Kidney (tissue), 14 donors: ENCODE data around the gene LGR5. TPM values are rescaled to one million over a fixed set of nuclear protein-coding genes. Genes with fewer than 3 reads are reported as not detected.
A peak's percentile ranks its signal among the peaks of the same experiment; 100 is the strongest.

ENCODE experiments used
- DNase-seq, 5 donors: peaks; one replicate each; pipeline ENCODE4 v3.0.0-alpha.2; 2013 to 2020
- FAIRE-seq: peaks from 2 replicates; lab custom pipeline; 2012; peaks lifted over from hg19 to GRCh38; lab: Jason Lieb, UNC
- H3K27ac ChIP-seq, 2 donors: one replicate each; pipeline ENCODE4 v1.7.0; 2013; ENCODE audit warnings: low read depth in 2 of 2, low read length in 2 of 2, inconsistent platforms in 1 of 2
- H3K27me3 ChIP-seq: one replicate; pipeline ENCODE4 v1.7.1; 2013; ENCODE audit warnings: low read length, inconsistent platforms; ENCODE audit not compliant: control insufficient read depth, insufficient read depth
- H3K36me3 ChIP-seq, 3 donors: one replicate each; pipeline versions ENCODE4 v1.7.0 to v1.7.1; 2013; ENCODE audit warnings: low read length in 3 of 3, control low read depth in 1 of 3, inconsistent platforms in 1 of 3; ENCODE audit not compliant: insufficient read depth in 3 of 3, control insufficient read depth in 2 of 3
- H3K4me1 ChIP-seq, 3 donors: one replicate each; pipeline versions ENCODE4 v1.7.0 to v1.7.1; 2013; ENCODE audit warnings: low read length in 3 of 3, inconsistent platforms in 1 of 3, low read depth in 1 of 3; ENCODE audit not compliant: control insufficient read depth in 2 of 3, insufficient read depth in 2 of 3
- H3K4me3 ChIP-seq, 3 donors: one replicate each; pipeline versions ENCODE4 v1.7.0 to v1.8.1; 2013; ENCODE audit warnings: low read length in 3 of 3, control low read depth in 1 of 3, inconsistent platforms in 1 of 3
- H3K9ac ChIP-seq, 3 donors: one replicate each; pipeline versions ENCODE4 v1.7.0 to v1.7.1; 2013; ENCODE audit warnings: low read length in 3 of 3, control low read depth in 1 of 3, inconsistent platforms in 1 of 3
- H3K9me3 ChIP-seq, 3 donors: one replicate each; pipeline versions ENCODE4 v1.7.0 to v1.7.1; 2013; ENCODE audit warnings: low read length in 3 of 3, control low read depth in 1 of 3, inconsistent platforms in 1 of 3; ENCODE audit not compliant: control insufficient read depth in 2 of 3, insufficient read depth in 1 of 3
- intact Hi-C: fragments of 100-400 bp; cut with DNase I; formaldehyde crosslinking; loops from one replicate; pipeline ENCODE4 v1.11.1; 2022
- polyA plus RNA-seq: library from polyadenylated mRNA; stranded (reverse); fragments of 350-450 nt; fragmentation: Illumina TruSeq; extraction: RNeasy Lipid Tissue Mini Kit (QIAGEN cat#74804); gene quantifications from one replicate; pipeline ENCODE4 v1.2.3, GENCODE V29; 2014; ENCODE audit warnings: low read depth, low replicate concordance; ENCODE audit not compliant: insufficient read depth
- total RNA-seq: library from RNA; stranded (reverse); fragmentation: NEBNext Ultra II Directional; extraction: Animal tissue kit (Norgen Biotek cat#: 25700); gene quantifications from one replicate; pipeline ENCODE4 v1.2.1, GENCODE V29; 2021
- TF ChIP-seq, protein P1 (sequence below): IDR thresholded peaks from 3 replicates; pipeline ENCODE4 v1.5.1; 2012; ENCODE audit warnings: mild to moderate bottlenecking, moderate library complexity, borderline replicate concordance; ENCODE audit not compliant: insufficient read depth; ENCODE audit errors: extremely low read depth
- donor health status: control.
- donor health status: control.
- donor health status: control.
- donor health status: control.
- donor health status: control.
- donor health status: DM: yes; HTN: yes; CAD: no.
- donor health status: Normal renal cell carcinoma (clear cell type).

LGR5 gene
- total and polyA plus RNA-seq, 2 donors from 2014 or later = 0.19 TPM; not detected in 1

DNA sequence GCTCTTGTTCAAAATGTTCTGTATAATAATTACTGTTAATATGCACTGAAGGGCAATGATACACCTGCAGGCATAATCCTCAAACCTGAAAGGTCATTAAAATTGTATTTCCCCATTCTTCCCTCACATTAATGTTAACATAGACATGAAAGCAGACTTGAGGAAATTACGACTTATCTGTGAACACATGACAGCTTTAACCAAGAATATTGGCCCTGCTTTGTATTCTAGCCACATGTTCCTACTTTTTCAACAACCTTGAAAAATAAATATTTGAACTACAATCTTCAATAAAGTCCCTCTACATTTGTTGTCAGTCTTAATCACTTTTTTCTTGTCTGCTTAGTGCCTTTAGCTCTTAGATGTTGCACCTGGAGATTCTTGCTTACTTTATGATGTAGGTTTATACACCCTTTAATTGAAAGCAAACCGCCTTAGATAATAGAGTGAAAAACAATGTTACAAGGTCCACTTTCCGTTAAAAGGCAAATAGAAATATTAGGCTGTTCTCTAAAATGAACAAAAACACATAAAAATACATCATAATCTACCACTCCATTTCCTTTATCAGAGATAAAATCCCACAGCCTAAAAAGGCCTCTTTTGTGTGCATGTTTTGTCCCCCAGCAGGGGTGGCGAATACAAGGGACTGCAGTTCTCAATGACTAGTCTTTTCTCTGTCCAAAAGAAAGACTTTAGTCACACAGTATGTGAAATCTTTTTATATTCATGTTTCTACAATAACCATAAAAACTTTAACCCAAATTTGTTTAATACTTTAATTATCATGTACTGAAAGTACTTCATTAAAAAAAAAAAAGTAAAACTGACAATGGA lies 168.1 kb downstream of the LGR5 start:
- TF ChIP-seq, protein P1, sequence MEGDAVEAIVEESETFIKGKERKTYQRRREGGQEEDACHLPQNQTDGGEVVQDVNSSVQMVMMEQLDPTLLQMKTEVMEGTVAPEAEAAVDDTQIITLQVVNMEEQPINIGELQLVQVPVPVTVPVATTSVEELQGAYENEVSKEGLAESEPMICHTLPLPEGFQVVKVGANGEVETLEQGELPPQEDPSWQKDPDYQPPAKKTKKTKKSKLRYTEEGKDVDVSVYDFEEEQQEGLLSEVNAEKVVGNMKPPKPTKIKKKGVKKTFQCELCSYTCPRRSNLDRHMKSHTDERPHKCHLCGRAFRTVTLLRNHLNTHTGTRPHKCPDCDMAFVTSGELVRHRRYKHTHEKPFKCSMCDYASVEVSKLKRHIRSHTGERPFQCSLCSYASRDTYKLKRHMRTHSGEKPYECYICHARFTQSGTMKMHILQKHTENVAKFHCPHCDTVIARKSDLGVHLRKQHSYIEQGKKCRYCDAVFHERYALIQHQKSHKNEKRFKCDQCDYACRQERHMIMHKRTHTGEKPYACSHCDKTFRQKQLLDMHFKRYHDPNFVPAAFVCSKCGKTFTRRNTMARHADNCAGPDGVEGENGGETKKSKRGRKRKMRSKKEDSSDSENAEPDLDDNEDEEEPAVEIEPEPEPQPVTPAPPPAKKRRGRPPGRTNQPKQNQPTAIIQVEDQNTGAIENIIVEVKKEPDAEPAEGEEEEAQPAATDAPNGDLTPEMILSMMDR = no peak
- peak; percentile 15 for FAIRE-seq

DNA sequence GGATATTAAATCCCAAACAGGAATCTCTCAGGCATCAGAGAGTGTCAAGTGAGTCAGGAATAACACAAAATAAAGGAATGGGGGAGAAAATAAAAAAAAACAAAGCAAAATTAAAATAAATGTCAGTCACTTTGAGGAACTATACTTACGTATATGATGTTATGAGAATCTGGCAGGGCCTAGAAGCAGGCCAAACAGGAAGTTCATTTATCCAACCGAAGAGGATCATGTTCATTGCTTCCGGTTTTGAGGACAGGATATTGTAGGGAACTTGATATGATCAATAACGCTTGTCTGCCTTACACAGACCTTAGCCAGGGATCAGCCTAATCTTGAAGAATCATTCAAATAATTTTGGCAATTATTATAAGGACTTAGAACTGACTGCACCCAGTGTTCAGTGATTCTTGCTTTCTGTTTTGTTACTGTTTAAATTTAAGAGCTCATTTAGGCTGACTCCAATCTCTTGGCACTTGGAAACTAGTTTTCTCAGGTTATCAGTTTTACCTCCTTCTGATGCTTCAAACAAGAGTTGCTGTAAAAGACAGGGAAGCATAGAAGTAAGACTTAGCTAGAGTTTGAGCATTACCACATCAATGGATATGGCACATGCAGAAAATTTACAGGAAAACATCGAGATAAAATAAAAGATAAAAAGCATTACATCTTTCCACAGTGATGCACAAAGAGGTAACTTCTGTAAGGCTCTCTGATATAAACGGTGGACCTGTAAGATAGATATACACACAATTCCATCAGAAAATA lies 170.6 kb downstream of the LGR5 start:
- Histone ChIP-seq H3K27ac (no peak overlapping the region), H3K9ac (no peak overlapping the region), H3K36me3 (peaks cover 10 to 61% (median 30%) of the 10 kb centered on the region in 3 donors), H3K9me3 (no peaks in the 10 kb centered on the region), H3K4me3 (no peak overlapping the region), H3K27me3 (no peaks in the 10 kb centered on the region), H3K4me1 (no peaks in the 10 kb centered on the region)
- DNase-seq (no peak), FAIRE-seq (no peak)
- TF ChIP-seq, protein P1 = no peak
- intact Hi-C loops = no loop called here

More for the DNA sequence above, 168.1 kb downstream of the LGR5 start:
- Histone ChIP-seq H3K27ac (no peak overlapping the region), H3K9ac (no peak overlapping the region), H3K4me1 (no peaks in the 10 kb centered on the region), H3K27me3 (no peaks in the 10 kb centered on the region), H3K36me3 (peaks cover 8 to 39% (median 26%) of the 10 kb centered on the region in 3 donors), H3K4me3 (no peak overlapping the region), H3K9me3 (no peaks in the 10 kb centered on the region)
- DNase-seq = no peak
- intact Hi-C loops = no loop called here

DNA sequence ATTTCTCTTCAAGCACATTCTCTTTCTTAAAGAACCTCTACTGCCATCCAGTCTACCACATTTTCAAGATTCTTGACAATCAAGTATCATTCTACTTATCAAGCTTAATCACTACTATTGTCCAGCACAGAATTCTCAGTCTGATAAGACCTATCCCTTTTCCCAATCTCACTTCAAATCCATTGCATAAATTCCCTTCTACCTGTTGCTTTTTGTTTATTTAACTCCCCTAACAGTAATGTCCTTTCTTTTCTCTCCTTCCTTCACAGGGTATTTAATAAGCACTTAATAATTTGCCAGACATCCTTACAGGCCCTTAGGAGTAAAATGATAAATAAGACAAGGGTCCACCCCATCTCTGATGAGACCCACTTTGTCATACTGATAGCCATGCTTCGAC lies 182.3 kb downstream of the LGR5 start:
- Histone ChIP-seq H3K36me3 (peaks cover 13 to 42% (median 28%) of the 10 kb centered on the region in 3 donors), H3K4me1 (no peaks in the 10 kb centered on the region), H3K27ac (no peak overlapping the region), H3K4me3 (no peak overlapping the region), H3K9me3 (no peaks in the 10 kb centered on the region), H3K9ac (no peak overlapping the region), H3K27me3 (no peaks in the 10 kb centered on the region)
- FAIRE-seq = no peak
- TF ChIP-seq, protein P1 = no peak
- DNase-seq = no peak
- intact Hi-C loops = no loop called here
